Raji (cell line): ENCODE data around the gene PDE2A.

ENCODE experiments used
- POLR2A ChIP-seq: IDR thresholded peaks from 2 replicates; pipeline ENCODE4 v1.6.1; 2011; ENCODE audit warnings: low read depth, low read length, control low read depth; ENCODE audit not compliant: insufficient read depth

PDE2A gene

GRCh38 chr11:72709478-72710238 is 35.4 kb upstream of the PDE2A start:
- no peak for TF ChIP-seq POLR2A

GRCh38 chr11:72707032-72707431 is 32.8 kb upstream of the PDE2A start:
- TF ChIP-seq POLR2A = no peak

GRCh38 chr11:72706579-72706978 is 32.4 kb upstream of the PDE2A start:
- no peak for TF ChIP-seq POLR2A

- no peak for TF ChIP-seq POLR2A
Measured at GRCh38 chr11:72705442-72706365, 31.5 kb upstream of the PDE2A start.

- TF ChIP-seq POLR2A = no peak
Measured at GRCh38 chr11:72704783-72705265, 30.6 kb upstream of the PDE2A start.

- no peak for TF ChIP-seq POLR2A
Measured at GRCh38 chr11:72704028-72704782, 30.0 kb upstream of the PDE2A start.

GRCh38 chr11:72703267-72704008 is 29.2 kb upstream of the PDE2A start:
- TF ChIP-seq POLR2A = no peak

GRCh38 chr11:72702577-72703241 is 28.5 kb upstream of the PDE2A start:
- no peak for TF ChIP-seq POLR2A

GRCh38 chr11:72702096-72702495 is 27.9 kb upstream of the PDE2A start:
- no peak for TF ChIP-seq POLR2A

GRCh38 chr11:72701466-72701865 is 27.2 kb upstream of the PDE2A start:
- TF ChIP-seq POLR2A = no peak

GRCh38 chr11:72700146-72700545 is 25.9 kb upstream of the PDE2A start:
- no peak for TF ChIP-seq POLR2A

- TF ChIP-seq POLR2A = no peak
Measured at GRCh38 chr11:72697814-72698213, 23.6 kb upstream of the PDE2A start.

GRCh38 chr11:72696866-72697700 is 22.9 kb upstream of the PDE2A start:
- no peak for TF ChIP-seq POLR2A

GRCh38 chr11:72695354-72695753 is 21.1 kb upstream of the PDE2A start:
- TF ChIP-seq POLR2A = no peak
